Right atrium auricular region (tissue), 2 donors: ENCODE data around the gene KCNN2. TPM values are rescaled to one million over a fixed set of nuclear protein-coding genes. Genes with fewer than 3 reads are reported as not detected.

Experiments
- DNase-seq: peaks from one replicate; pipeline ENCODE4 v3.0.0-alpha.2; 2019; ENCODE audit warnings: low spot score
- H3K27ac ChIP-seq, 2 donors: fragments of 200-600 bp; sonication (generic); 1 replicate in 1 of 2; 2 replicates in 1 of 2; pipeline ENCODE4 v1.5.1; 2016 to 2019
- H3K27me3 ChIP-seq, 2 donors: fragments of 200-600 bp; sonication (generic); one replicate each; pipeline versions ENCODE4 v1.5.1 to v1.6.0; 2017 to 2019
- H3K36me3 ChIP-seq: fragments of 200-600 bp; sonication (generic); one replicate; pipeline ENCODE4 v1.5.1; 2016
- H3K4me1 ChIP-seq, 2 donors: fragments of 200-600 bp; sonication (generic); one replicate each; pipeline versions ENCODE4 v1.5.1 to v1.6.0; 2017 to 2019
- H3K4me3 ChIP-seq, 2 donors: fragments of 200-600 bp; sonication (generic); 1 replicate in 1 of 2; 2 replicates in 1 of 2; pipeline ENCODE4 v1.5.1; 2017 to 2019; ENCODE audit warnings: mild to moderate bottlenecking in 1 of 2, moderate library complexity in 1 of 2
- H3K9me3 ChIP-seq, 2 donors: fragments of 200-600 bp; sonication (generic); one replicate each; pipeline ENCODE4 v1.5.1; 2019
- CTCF ChIP-seq, 2 donors: fragments of 200-600 bp; sonication (generic); IDR thresholded peaks; one replicate each; pipeline ENCODE4 v1.5.1; 2019; ENCODE audit warnings: antibody characterized with exemption in 2 of 2
- total RNA-seq, 2 donors: library from RNA; depleted of rRNA; stranded (reverse); fragments of >200 nt; gene quantifications; one replicate each; pipeline ENCODE4 v1.1.0, GENCODE V29; 2016

The KCNN2 gene
- total RNA-seq, 2 donors from 2014 or later: 12.6 to 22.4 TPM

GRCh38 chr5:114319821-114320220 is 42.0 kb upstream of the KCNN2 start:
- TF ChIP-seq CTCF (IDR thresholded peaks at IDR 0.05): no peak
- Histone ChIP-seq H3K27ac (peak overlapping the region; percentile 19 to 53), H3K4me3 (no peak overlapping the region), H3K9me3 (no peaks in the 10 kb centered on the region), H3K4me1 (no peaks in the 10 kb centered on the region), H3K36me3 (no peaks in the 10 kb centered on the region), H3K27me3 (no peaks in the 10 kb centered on the region)
- DNase-seq: no peak

GRCh38 chr5:114324282-114324681 is 37.6 kb upstream of the KCNN2 start:
- H3K4me3 ChIP-seq: no peak overlapping the region
- no peaks in the 10 kb centered on the region for H3K36me3 ChIP-seq
- TF ChIP-seq CTCF (IDR thresholded peaks at IDR 0.05): no peak
- H3K9me3 ChIP-seq: no peaks in the 10 kb centered on the region
- H3K27me3 ChIP-seq: no peaks in the 10 kb centered on the region
- no peak overlapping the region for H3K27ac ChIP-seq
- DNase-seq: no peak
- H3K4me1 ChIP-seq: peaks cover 0 to 4% of the 10 kb centered on the region in 2 donors

- Histone ChIP-seq H3K36me3 (no peaks in the 10 kb centered on the region), H3K9me3 (no peaks in the 10 kb centered on the region), H3K27ac (no peak overlapping the region), H3K4me1 (peaks cover 0 to 4% of the 10 kb centered on the region in 2 donors), H3K4me3 (no peak overlapping the region), H3K27me3 (no peaks in the 10 kb centered on the region)
- DNase-seq: no peak
- no peak for TF ChIP-seq CTCF (IDR thresholded peaks at IDR 0.05)
Observed at GRCh38 chr5:114325541-114325940, 36.3 kb upstream of the KCNN2 start.

- Histone ChIP-seq H3K27ac (no peak overlapping the region), H3K4me1 (peaks cover 0 to 4% of the 10 kb centered on the region in 2 donors), H3K9me3 (no peaks in the 10 kb centered on the region), H3K36me3 (no peaks in the 10 kb centered on the region), H3K4me3 (no peak overlapping the region), H3K27me3 (no peaks in the 10 kb centered on the region)
- no peak for TF ChIP-seq CTCF (IDR thresholded peaks at IDR 0.05)
- no peak for DNase-seq
Observed at GRCh38 chr5:114327474-114327873, 34.4 kb upstream of the KCNN2 start.

- Histone ChIP-seq H3K9me3 (no peaks in the 10 kb centered on the region), H3K27ac (no peak overlapping the region), H3K4me3 (no peak overlapping the region), H3K27me3 (no peaks in the 10 kb centered on the region), H3K36me3 (no peaks in the 10 kb centered on the region), H3K4me1 (peaks cover 0 to 4% of the 10 kb centered on the region in 2 donors)
- DNase-seq: no peak
- no peak for TF ChIP-seq CTCF (IDR thresholded peaks at IDR 0.05)
Observed at GRCh38 chr5:114327987-114328386, 33.9 kb upstream of the KCNN2 start.

GRCh38 chr5:114330916-114331531 is 30.8 kb upstream of the KCNN2 start:
- H3K27me3 ChIP-seq: no peaks in the 10 kb centered on the region
- no peak for DNase-seq
- TF ChIP-seq CTCF (IDR thresholded peaks at IDR 0.05): no peak
- no peaks in the 10 kb centered on the region for H3K4me1 ChIP-seq
- no peak overlapping the region for H3K4me3 ChIP-seq
- H3K27ac ChIP-seq: no peak overlapping the region
- no peaks in the 10 kb centered on the region for H3K36me3 ChIP-seq
- H3K9me3 ChIP-seq: no peaks in the 10 kb centered on the region
